Measurements from ENCODE around the gene RNF207. TPM values are rescaled to one million over a fixed set of nuclear protein-coding genes. Genes with fewer than 3 reads are reported as not detected.

RNF207 gene
- total and polyA plus RNA-seq, 2 of the 4 experiments (the other 2 are of a cell fraction): 2.7 to 17.2 TPM

GRCh38 chr1:6225651-6226050 is 19.7 kb downstream of the RNF207 start:
- Histone ChIP-seq H2AK5ac (ENCODE audit: low read depth, low read length) (no peak overlapping the region), H3K4me2 (ENCODE audit: low read depth, low read length) (no peak overlapping the region), H3K4me1 (ENCODE audit: control insufficient read depth, insufficient read depth, low read length) (no peaks in the 10 kb centered on the region), H3K4me3 (ENCODE audit: insufficient read depth, low read depth, low read length) (no peak overlapping the region), H2BK5ac (ENCODE audit: low read depth, low read length, poor library complexity, severe bottlenecking) (no peak overlapping the region), H2BK15ac (ENCODE audit: low read depth, low read length) (no peak overlapping the region), H2AFZ (replicated peaks; ENCODE audit: low read length, poor library complexity) (no peak overlapping the region), H3K9me3 (ENCODE audit: control insufficient read depth, insufficient read depth, low read length) (no peaks in the 10 kb centered on the region), H2BK20ac (ENCODE audit: low read depth, low read length) (no peak overlapping the region), H4K20me1 (ENCODE audit: insufficient read depth, low read length) (no peaks in the 10 kb centered on the region; the same call in 1 of the 2 replicates), H3K36me3 (ENCODE audit: control insufficient read depth, insufficient read depth, low read length) (peaks cover 43% of the 10 kb centered on the region), H3K27ac (ENCODE audit: insufficient read depth, low read length) (no peak overlapping the region), H4K5ac (ENCODE audit: low read depth, low read length) (no peak overlapping the region), H3K14ac (replicated peaks; ENCODE audit: low read depth, low read length) (no peak overlapping the region), H3K27me3 (ENCODE audit: control insufficient read depth, insufficient read depth, low read length) (no peaks in the 10 kb centered on the region), H2AK9ac (replicated peaks; ENCODE audit: low read depth, low read length, poor library complexity) (no peak overlapping the region), H3K18ac (ENCODE audit: low read depth, low read length) (no peak overlapping the region), H4K8ac (ENCODE audit: low read depth in 2 of 2, low read length in 2 of 2) (no peak overlapping the region), H3K79me1 (ENCODE audit: low read depth in 1 of 2, low read length in 2 of 2) (peaks cover 0 to 8% of the 10 kb centered on the region in 2 experiments; a peak in 3 of 4 replicates), H3K4ac (ENCODE audit: low read depth, low read length) (no peak overlapping the region), H2BK120ac (ENCODE audit: low read depth, low read length) (no peak overlapping the region), H3K23ac (ENCODE audit: low read depth, low read length) (no peak overlapping the region), H4K91ac (ENCODE audit: insufficient read depth, low read depth, low read length) (no peak overlapping the region), H3K56ac (ENCODE audit: extremely low read depth, insufficient read depth, low read length) (no peak overlapping the region), H3K9ac (ENCODE audit: low read depth, low read length) (no peak overlapping the region), H3K9me1 (ENCODE audit: insufficient read depth, low read length) (no peaks in the 10 kb centered on the region)
- no TSS peak for BruUV-seq (replicated peaks)
- in situ Hi-C loops (cut with MboI; ENCODE audit: low sequenced_read_pairs) (no loop called here), dilution Hi-C loops (cut with HindIII; ENCODE audit: low sequenced_read_pairs, unreplicated experiment) (no loop called here), intact Hi-C loops (cut with micrococcal nuclease) (no loop called here)
- TF ChIP-seq BHLHE40 (IDR thresholded peaks at IDR 0.05; ENCODE audit: low read depth, low read length): no peak
- no peak for TF ChIP-seq SMC3 (IDR thresholded peaks at IDR 0.05; ENCODE audit: low read depth, low read length)
- no peak for TF ChIP-seq CHD1 (IDR thresholded peaks at IDR 0.05; ENCODE audit: low read depth, low read length)
- no peak for TF ChIP-seq MAZ (IDR thresholded peaks at IDR 0.05; ENCODE audit: borderline replicate concordance, low read depth, low read length)
- TF ChIP-seq NFE2L2 (IDR thresholded peaks at IDR 0.05; ENCODE audit: low read depth, low read length): no peak
- TF ChIP-seq FOS (IDR thresholded peaks at IDR 0.05; ENCODE audit: low read depth, low read length): no peak
- TF ChIP-seq CTCF (conservative IDR thresholded peaks at IDR 0.05; ENCODE audit: low read depth, low read length): no peak
- TF ChIP-seq RCOR1 (IDR thresholded peaks at IDR 0.05; ENCODE audit: insufficient replicate concordance, low read length): no peak
- no peak for TF ChIP-seq RFX5 (IDR thresholded peaks at IDR 0.05; ENCODE audit: low read depth, low read length)
- TF ChIP-seq POLR2A (IDR thresholded peaks at IDR 0.05; ENCODE audit: low read depth, low read length): no peak
- no peak for TF ChIP-seq MAFK (IDR thresholded peaks at IDR 0.05; ENCODE audit: low read depth, low read length)
- no peak for TF ChIP-seq MXI1 (IDR thresholded peaks at IDR 0.05; ENCODE audit: borderline replicate concordance, low read depth, low read length)
- TF ChIP-seq ELK1 (IDR thresholded peaks at IDR 0.05; ENCODE audit: borderline replicate concordance, low read depth, low read length): no peak
- no peak for TF ChIP-seq CEBPB (IDR thresholded peaks at IDR 0.05; ENCODE audit: low read depth, low read length)
- no peak for TF ChIP-seq RAD21 (IDR thresholded peaks at IDR 0.05; ENCODE audit: low read length)
- no peak for TF ChIP-seq USF2 (IDR thresholded peaks at IDR 0.05; ENCODE audit: low read depth, low read length)
- ATAC-seq (ENCODE audit: low read depth) (no peak), DNase-seq (no peak)
- WGBS, 2 experiments (ENCODE audit: extremely low coverage in 2 of 2, insufficient read length in 1 of 2): 96% methylated on average over 3 of the region's 8 CpGs; no CpG with 5 or more reads in 1 of the 2 experiments
- CTCF ChIA-PET: interaction anchor here (0.6 kb wide), 1 partner anchor 9 kb away, joined by 3 read pairs; no protein-coding TSS in a partner anchor
- POLR2A ChIA-PET (ENCODE audit: unreplicated experiment): no interaction called here
